Stimulated activated CD4-positive, alpha-beta T cell treated with anti-CD3 and anti-CD28 coated beads, Interleukin-4, amount 100 ng/mL, for 4 hours (primary cell): Measurements from ENCODE around the gene SMARCD2.

Experiments used
- DNase-seq, 2 experiments: peaks; one replicate each; pipeline ENCODE4 v3.0.0-alpha.2; 2020

SMARCD2 gene

DNA sequence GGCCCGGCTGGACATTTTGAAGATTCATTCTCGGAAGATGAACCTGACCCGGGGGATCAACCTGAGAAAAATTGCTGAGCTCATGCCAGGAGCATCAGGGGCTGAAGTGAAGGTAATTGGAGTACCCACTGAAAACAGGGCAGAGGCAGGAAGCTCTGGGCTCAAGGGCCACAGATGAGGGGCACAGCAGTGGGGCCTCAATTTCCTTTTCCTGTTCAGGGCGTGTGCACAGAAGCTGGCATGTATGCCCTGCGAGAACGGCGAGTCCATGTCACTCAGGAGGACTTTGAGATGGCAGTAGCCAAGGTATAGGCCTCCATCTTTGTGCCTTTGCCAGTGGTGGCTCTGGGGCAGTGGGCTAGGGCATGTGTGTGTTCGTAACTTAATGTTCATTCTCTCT, 11.0 kb downstream of the SMARCD2 start:
- DNase-seq, result no peak

GRCh38 chr17:63830904-63831491, 11.5 kb downstream of the SMARCD2 start:
- DNase-seq, result no peak

GRCh38 chr17:63830278-63830677, 12.2 kb downstream of the SMARCD2 start:
- no peak for DNase-seq

- no peak for DNase-seq
These were observed 13.5 kb downstream of the SMARCD2 start for GRCh38 chr17:63828936-63829335.

DNA sequence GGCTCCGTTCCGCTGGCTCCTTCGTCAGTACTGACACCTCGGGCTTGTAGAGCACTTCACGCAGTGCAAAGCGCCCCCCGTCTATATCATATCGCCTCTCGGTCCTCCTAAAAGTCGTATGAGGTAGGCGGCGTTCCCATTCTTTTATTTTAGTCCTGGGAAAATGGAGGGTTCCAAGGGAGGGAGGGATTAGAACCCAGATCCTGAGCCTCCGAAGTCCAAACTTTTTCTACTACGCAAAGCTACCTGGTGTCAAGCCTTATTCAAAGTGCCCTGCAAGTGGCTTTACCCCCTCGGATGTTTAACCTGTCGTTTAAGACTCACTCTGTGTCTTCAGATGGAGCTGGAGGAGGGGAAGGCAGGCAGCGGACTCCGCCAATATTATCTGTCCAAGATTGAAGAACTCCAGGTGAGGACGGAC, 14.7 kb downstream of the SMARCD2 start:
- DNase-seq, result no peak

DNA sequence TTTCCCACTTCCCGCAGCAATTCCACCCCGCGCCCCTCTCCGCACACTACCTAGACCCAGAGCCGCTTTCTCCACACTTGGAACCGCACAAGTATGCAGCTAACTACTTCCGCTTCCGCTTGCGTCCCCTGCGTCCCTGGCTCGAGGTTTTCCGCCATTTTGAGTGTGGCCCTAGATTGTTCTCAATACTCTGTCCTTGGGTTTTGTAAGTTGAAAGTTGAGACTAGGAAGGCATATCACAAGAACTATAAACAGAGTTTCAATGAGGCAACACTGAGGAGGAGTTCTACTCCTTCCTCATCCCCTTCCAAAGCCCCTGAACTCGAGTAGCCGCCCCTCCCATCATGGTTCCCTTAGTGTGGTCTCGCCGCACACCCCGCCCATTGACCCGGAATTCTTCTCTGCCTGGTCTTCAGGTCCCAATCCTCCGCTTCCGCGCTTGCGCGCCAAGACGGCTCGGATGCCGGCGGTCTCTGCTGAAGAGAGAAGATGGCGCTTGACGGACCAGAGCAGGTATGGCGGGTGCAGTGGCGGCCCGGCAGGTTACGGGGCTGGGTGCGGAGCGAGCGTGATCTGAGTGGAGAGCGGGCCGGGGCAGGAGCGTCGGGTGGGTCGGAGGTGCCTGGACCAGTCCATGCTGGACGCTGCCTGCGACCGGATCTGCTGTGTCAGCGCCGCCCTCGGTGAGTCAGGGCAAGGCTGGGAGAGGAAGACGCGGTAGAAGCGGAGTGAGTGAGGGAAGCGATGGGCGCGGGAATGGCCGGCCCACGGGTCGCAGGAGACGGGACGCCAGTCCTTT, 15.3 kb downstream of the SMARCD2 start, which contains the start of the genes FTSJ3 and PSMC5:
Gene FTSJ3 (minus strand): TSS at position 662 of the 799 bp plus-strand sequence. CDS start 761 bp downstream, outside the sequence.
Gene PSMC5 (plus strand): TSS at position 430 of the 799 bp plus-strand sequence. CDS start 60 bp downstream, at position 490.
- peak; percentile 89 to 95 for DNase-seq

DNA sequence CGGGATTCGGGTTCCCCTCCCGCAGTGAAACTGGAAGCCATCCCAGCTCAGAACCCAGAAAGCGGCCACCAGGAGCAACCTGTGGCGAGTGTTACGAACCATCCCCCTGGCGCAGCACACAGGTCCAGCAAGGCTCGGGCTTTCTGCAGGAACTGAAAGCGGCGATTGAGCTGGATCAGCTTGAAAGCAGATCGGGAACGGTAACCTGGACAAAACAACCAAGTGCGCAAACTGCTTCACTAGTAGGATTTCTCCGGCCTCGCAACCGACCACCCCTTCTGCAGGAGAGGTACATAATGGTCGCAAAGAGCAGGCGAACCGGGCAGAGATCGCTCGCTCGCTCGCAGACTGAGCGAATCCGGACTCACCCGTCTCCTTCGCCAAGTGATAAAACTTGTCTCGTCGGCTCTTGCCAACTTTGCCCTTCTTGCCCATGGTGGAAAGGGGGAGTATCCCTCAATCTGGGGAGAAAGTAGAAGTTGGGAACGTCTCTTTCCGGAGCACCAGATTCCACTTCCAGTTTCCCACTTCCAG, 15.9 kb downstream of the SMARCD2 start:
- DNase-seq, result no peak

DNA sequence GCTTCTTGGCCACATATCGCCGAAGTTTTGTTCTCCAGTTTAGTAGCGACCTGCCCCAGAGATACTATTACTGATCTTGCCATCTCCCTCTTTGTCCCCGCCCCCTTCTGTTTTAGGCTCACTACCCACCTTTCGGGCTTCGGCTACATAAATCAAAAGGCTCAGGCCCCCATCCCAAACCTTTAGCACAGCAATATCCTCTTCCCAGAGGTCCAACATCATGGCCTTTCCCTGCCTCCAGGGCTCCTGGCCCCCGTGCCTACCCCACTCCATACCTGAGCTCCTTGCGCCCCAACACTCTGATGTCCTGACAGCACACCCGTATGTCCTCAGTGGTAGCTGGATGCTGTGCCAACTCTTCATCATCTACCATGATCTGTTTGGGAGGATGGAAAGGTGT, 18.1 kb downstream of the SMARCD2 start:
- DNase-seq, result no peak

GRCh38 chr17:63823659-63824331, 18.7 kb downstream of the SMARCD2 start:
- no peak for DNase-seq

DNA sequence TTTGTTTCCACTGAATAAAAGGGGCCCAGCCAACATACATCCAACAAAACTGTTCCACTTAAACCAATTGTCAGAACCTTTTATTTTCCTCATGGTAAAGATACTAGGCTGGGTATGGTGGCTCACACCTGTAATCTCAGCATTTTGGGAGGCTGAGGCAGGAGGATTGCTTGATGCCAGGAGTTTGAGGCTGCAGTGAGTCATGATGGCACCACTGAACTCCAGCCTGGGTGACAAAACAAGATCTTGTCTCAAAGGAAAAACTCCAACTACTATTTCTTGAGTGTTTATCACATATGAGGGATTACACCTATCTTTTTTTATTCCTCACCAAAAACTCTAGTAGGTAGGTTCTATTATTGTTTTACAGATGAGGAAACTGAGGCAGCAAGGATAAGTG, 19.9 kb downstream of the SMARCD2 start:
- no peak for DNase-seq

GRCh38 chr17:63821804-63822203, 20.7 kb downstream of the SMARCD2 start:
- no peak for DNase-seq

- DNase-seq, result no peak
These were observed 21.4 kb downstream of the SMARCD2 start for GRCh38 chr17:63820963-63821561.

DNA sequence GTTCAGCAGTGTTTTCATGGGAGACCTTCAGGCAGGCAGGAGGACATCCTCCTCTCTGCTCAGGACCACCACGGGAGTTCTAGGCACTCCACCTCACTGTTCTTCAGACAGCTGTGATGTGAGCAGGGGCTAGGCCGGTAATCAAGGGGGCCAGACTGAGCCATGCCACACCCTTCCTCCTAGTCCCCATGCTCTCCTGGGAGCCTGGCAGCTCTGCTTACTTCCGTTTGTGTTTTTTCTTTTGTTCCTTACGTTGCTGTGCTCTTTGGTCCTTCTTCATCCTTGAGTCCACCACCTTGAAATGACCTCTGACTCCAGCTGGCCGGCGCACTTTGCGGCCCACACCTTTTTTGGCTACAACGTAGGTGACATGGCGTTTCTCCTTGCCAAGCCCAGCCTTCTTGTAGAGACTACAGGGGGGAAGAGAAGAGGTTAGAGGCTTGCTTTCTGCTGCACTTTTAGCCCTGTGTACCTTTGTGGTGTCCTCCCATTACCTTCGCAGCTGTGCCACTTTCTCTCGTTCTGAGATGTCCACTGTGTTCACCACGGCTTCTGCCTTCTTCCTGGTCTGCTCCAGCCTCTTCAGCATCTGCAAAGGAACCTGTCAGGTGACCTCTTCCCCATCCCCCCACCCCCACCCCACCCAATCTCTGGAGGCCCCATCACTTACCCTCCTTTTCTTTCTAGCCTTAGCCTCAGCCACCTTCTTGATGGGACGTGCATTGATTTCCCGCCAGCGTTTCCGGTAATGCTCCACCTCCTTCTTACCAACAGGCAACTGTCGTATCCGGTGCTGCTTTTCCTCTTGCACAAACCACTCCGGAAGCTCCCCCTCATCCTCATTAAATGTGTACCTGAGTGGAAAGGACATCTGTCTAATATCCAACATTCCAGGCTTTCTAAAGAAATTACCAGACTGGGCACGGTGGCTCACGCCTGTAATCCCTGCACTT, 22.6 kb downstream of the SMARCD2 start:
- DNase-seq, result no peak

DNA sequence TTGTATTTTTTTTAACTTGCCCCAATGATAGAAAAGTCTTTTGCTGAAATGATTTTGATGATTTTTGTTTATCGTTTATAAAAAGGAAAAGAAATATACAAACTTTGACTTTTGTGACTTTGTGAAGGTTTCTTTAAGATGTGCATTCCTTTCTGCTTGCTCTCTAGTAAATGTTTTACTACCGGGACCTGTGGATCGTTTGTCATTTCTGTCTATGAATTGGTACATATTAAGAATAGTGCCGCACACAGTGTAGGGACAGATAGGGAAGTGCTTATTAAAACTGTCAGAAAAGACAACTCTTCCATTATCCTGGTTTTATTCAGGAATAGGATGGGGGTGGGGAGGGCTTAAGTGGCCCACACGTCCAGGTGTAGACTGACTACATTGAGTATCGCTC, 23.4 kb downstream of the SMARCD2 start:
- no peak for DNase-seq

DNA sequence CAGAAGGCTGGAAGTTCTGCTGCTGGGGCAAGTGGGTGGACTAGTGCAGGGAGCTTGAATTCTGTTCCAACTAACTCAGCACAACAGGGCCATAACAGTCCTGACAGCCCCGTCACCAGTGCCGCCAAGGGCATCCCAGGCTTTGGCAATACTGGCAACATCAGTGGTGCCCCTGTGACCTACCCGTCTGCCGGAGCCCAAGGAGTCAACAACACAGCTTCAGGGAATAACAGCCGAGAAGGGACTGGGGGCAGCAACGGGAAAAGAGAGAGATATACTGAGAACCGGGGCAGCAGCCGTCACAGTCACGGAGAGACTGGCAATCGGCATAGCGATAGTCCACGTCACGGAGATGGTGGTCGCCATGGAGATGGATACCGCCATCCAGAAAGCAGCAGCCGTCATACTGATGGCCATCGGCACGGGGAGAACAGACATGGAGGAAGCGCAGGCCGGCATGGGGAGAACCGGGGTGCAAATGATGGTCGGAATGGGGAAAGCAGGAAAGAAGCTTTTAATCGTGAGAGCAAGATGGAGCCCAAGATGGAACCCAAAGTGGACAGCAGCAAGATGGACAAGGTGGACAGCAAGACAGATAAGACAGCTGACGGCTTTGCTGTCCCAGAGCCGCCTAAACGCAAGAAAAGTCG, 24.6 kb downstream of the SMARCD2 start:
- no peak for DNase-seq

GRCh38 chr17:63816669-63817068, 25.8 kb downstream of the SMARCD2 start:
- no peak for DNase-seq

DNA sequence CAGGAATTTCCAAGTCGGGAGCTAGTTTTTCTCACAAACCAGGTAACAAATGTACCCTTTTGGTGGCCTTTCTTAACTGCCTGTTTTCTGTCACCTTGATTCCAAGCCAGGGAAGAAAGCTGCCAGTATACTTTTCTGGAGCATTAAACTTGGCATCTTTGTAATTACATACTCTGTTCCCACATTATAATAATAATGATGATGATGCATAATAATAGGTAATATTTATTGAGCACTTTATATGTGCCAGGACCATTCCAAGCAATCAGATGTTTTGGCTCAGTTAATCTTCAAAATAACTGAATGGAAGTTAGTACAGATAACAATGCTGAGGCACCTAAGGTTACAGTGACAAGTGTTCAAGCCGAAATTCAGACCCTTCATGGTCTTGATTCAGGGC, 26.4 kb downstream of the SMARCD2 start:
- DNase-seq, result no peak

DNA sequence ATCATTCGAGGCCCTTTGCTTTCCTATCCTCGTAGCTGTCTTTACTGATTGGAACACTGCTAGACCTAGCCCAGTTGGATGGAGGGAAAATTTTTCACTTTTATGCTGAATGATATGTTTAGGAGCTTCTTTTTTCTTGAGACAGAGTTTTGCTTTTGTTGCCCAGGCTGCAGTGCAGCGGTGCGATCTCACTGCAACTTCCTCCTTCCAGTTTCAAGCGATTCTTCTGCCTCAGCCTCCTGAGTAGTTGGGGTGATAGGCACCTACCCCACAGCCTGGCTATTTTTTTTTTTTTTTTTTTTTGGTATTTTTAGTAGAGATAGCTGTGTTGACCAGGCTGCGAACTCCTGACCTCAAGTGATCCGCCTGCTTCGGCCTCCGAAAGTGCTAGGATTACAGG, 32.5 kb downstream of the SMARCD2 start:
- DNase-seq, result no peak

DNA sequence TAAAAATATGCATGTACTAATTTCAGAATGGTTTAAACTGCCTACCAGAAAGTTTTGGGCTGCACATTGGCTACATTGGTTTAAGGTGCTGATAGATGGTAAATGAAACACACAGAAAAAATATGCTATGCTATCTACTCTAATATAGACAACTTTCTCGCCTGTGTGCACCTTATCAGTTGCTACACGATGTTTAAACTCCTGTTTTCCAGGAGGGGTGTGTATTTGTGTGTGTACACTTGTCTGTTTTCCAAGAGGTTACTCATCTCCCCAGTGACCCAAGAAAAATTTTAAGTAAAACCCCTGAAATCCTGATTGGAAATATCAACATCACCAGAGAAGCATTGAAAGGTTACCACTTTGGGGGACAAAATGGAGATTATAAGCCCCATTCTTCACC, 36.9 kb downstream of the SMARCD2 start:
- DNase-seq, result no peak

DNA sequence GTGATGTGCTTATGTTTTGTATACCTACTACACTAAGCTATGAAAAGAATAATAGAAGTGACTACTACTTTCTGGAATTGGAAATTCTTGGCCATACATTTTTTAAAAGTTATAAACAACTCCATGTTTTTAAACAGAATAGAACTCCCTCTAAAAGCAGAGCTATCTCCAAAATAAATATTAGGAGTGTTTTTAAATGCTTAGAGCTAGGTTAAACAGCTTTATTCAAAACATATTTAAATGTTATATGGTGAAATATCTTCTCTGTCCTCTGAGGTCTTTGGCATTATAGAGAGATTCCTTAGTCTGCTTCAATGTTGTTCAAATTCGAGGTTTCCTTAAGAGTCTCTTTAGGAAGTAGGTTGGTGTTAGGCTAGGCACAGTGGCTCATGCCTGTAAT, 38.2 kb downstream of the SMARCD2 start:
- no peak for DNase-seq

GRCh38 chr17:63800783-63801182, 41.7 kb downstream of the SMARCD2 start:
- no peak for DNase-seq
